SK-N-SH (cell line): ENCODE data around the gene BTBD9. TPM values are rescaled to one million over a fixed set of nuclear protein-coding genes. Genes with fewer than 3 reads are reported as not detected.

Source experiments
- CTCF ChIA-PET: fragments of 300-600, 350-600 bp; formaldehyde crosslinking; extraction: SDS; loops from one replicate; lab custom pipeline; 2021; lab: Yijun Ruan, JAX
- POLR2A ChIA-PET: fragments of 350-600 bp; sonication (Branson Sonifier 250); formaldehyde crosslinking; extraction: SDS; loops from one replicate; lab custom pipeline; 2020; ENCODE audit warnings: antibody characterized with exemption, inconsistent platforms; lab: Yijun Ruan, JAX
- DNase-seq: peaks from one replicate; pipeline ENCODE4 v3.0.0; 2012
- H2AFZ ChIP-seq: fragments of 200-600 bp; sonication (generic); 2 replicates; pipeline ENCODE4 v1.8.1; 2016; ENCODE audit warnings: antibody characterized with exemption, mild to moderate bottlenecking, low read depth
- H3F3A ChIP-seq: fragments of 200-600 bp; sonication (generic); replicated peaks from 2 replicates; pipeline ENCODE3; 2016; ENCODE audit warnings: antibody characterized with exemption, mild to moderate bottlenecking; ENCODE audit not compliant: insufficient read depth
- H3K27ac ChIP-seq, 2 experiments: fragments of 200-500 bp in 1 of 2; fragments of 200-600 bp in 1 of 2; sonication (Bioruptor generic) in 1 of 2; sonication (generic), shearing (Covaris generic) in 1 of 2; 2 replicates each; pipeline versions ENCODE4 v1.5.1 to v1.6.1; 2014 to 2016; ENCODE audit warnings: low read depth in 2 of 2, inconsistent platforms in 1 of 2, low read length in 1 of 2, mild to moderate bottlenecking in 1 of 2, mixed read lengths in 1 of 2
- H3K27me3 ChIP-seq: fragments of 200-600 bp; sonication (generic), shearing (Covaris generic); 2 replicates; pipeline ENCODE4 v1.6.1; 2016; ENCODE audit warnings: mixed run types; ENCODE audit not compliant: insufficient read depth
- H3K36me3 ChIP-seq, 2 experiments: fragments of 200-500 bp in 1 of 2; fragments of 200-600 bp in 1 of 2; sonication (Bioruptor generic) in 1 of 2; sonication (generic) in 1 of 2; replicated peaks in 1 of 2; 2 replicates each; pipeline versions ENCODE3 to v1.5.1; 2014 to 2016; ENCODE audit warnings: low read length in 1 of 2, mild to moderate bottlenecking in 1 of 2; ENCODE audit not compliant: insufficient read depth in 2 of 2, control insufficient read depth in 1 of 2
- H3K4me1 ChIP-seq, 2 experiments: fragments of 200-500 bp in 1 of 2; fragments of 200-600 bp in 1 of 2; sonication (Bioruptor generic) in 1 of 2; sonication (generic), shearing (Covaris generic) in 1 of 2; 2 replicates each; pipeline versions ENCODE4 v1.5.1 to v1.6.1; 2014 to 2016; ENCODE audit warnings: low read depth in 1 of 2, low read length in 1 of 2, mixed run types in 1 of 2; ENCODE audit not compliant: insufficient read depth in 2 of 2, control insufficient read depth in 1 of 2
- H3K4me2 ChIP-seq: fragments of 200-600 bp; sonication (generic), shearing (Covaris generic); 2 replicates; pipeline ENCODE4 v1.6.1; 2017; ENCODE audit warnings: mixed run types
- H3K4me3 ChIP-seq, 2 experiments: fragments of 200-500 bp in 1 of 2; fragments of 200-600 bp in 1 of 2; sonication (Bioruptor generic) in 1 of 2; sonication (generic), shearing (Covaris generic) in 1 of 2; 2 replicates each; pipeline versions ENCODE4 v1.5.1 to v1.8.1; 2014 to 2016; ENCODE audit warnings: low read depth in 2 of 2, inconsistent platforms in 1 of 2, low read length in 1 of 2, mild to moderate bottlenecking in 1 of 2, mixed read lengths in 1 of 2, moderate library complexity in 1 of 2
- H3K79me2 ChIP-seq: fragments of 200-600 bp; sonication (generic); 2 replicates; pipeline ENCODE4 v1.8.1; 2017; ENCODE audit warnings: mild to moderate bottlenecking; ENCODE audit not compliant: insufficient read depth
- H3K9ac ChIP-seq: fragments of 200-600 bp; sonication (generic); 2 replicates; pipeline ENCODE4 v1.6.1; 2017; ENCODE audit warnings: mixed run types
- H3K9me2 ChIP-seq: fragments of 200-600 bp; sonication (generic); 2 replicates; pipeline ENCODE4 v1.6.1; 2017; ENCODE audit warnings: mixed run types
- H3K9me3 ChIP-seq: fragments of 200-600 bp; sonication (generic); 2 replicates; pipeline ENCODE4 v1.6.1; 2017; ENCODE audit warnings: mixed run types, mild to moderate bottlenecking, moderate library complexity
- H4K20me1 ChIP-seq: fragments of 200-600 bp; sonication (generic); 2 replicates; pipeline ENCODE4 v1.6.1; 2017; ENCODE audit warnings: mild to moderate bottlenecking, mixed run types; ENCODE audit not compliant: insufficient read depth
- CTCF ChIP-seq: fragments of 200-600 bp; sonication (generic); IDR thresholded peaks from 2 replicates; pipeline ENCODE4 v1.6.1; 2017; ENCODE audit warnings: antibody characterized with exemption, mild to moderate bottlenecking, moderate library complexity
- ELF1 ChIP-seq: IDR thresholded peaks from 2 replicates; pipeline ENCODE4 v1.4.0; 2012
- FOSL2 ChIP-seq: IDR thresholded peaks from 2 replicates; pipeline ENCODE4 v1.4.0; 2012; ENCODE audit warnings: low read depth, mild to moderate bottlenecking, moderate library complexity, borderline replicate concordance
- FOXJ3 ChIP-seq: sonication (generic); formaldehyde crosslinking; IDR thresholded peaks from 2 replicates; pipeline ENCODE4 v1.5.1; 2020; ENCODE audit warnings: mild to moderate bottlenecking, missing genetic modification reagents
- FOXM1 ChIP-seq: IDR thresholded peaks from 2 replicates; pipeline ENCODE4 v1.4.0; 2012; ENCODE audit warnings: low read depth, mild to moderate bottlenecking
- GATA2 ChIP-seq: sonication (generic); formaldehyde crosslinking; IDR thresholded peaks from 2 replicates; pipeline ENCODE4 v1.5.0; 2020; ENCODE audit warnings: mild to moderate bottlenecking, missing genetic modification reagents
- MAX ChIP-seq: IDR thresholded peaks from 2 replicates; pipeline ENCODE4 v1.4.0; 2012; ENCODE audit warnings: low read depth
- PBX3 ChIP-seq: IDR thresholded peaks from 2 replicates; pipeline ENCODE4; 2012
- RCOR1 ChIP-seq: fragments of 150-350 bp; IDR thresholded peaks from 2 replicates; pipeline ENCODE4 v1.6.1; 2017; ENCODE audit warnings: antibody characterized with exemption, low read length
- REST ChIP-seq: IDR thresholded peaks from 2 replicates; pipeline ENCODE4 v1.6.1; 2012; ENCODE audit warnings: mild to moderate bottlenecking, low read depth, low read length, moderate library complexity
- TAF1 ChIP-seq: IDR thresholded peaks from 2 replicates; pipeline ENCODE4 v1.6.1; 2012; ENCODE audit warnings: low read depth, mild to moderate bottlenecking, low read length, moderate library complexity, borderline replicate concordance
- TCF12 ChIP-seq: IDR thresholded peaks from 2 replicates; pipeline ENCODE4 v1.4.0; 2012
- TEAD4 ChIP-seq: IDR thresholded peaks from 2 replicates; pipeline ENCODE4 v1.4.0; 2012; ENCODE audit warnings: mild to moderate bottlenecking, borderline replicate concordance; ENCODE audit not compliant: insufficient read depth
- USF1 ChIP-seq: IDR thresholded peaks from 2 replicates; pipeline ENCODE4 v1.4.0; 2012; ENCODE audit warnings: low read depth, borderline replicate concordance
- YY1 ChIP-seq: IDR thresholded peaks from 2 replicates; pipeline ENCODE4 v1.4.0; 2012; ENCODE audit warnings: low read depth, mild to moderate bottlenecking
- ZBTB33 ChIP-seq: IDR thresholded peaks from 2 replicates; pipeline ENCODE4 v1.4.0; 2012; ENCODE audit warnings: low read depth, borderline replicate concordance
- WGBS: methylation state at CpG from one replicate; pipeline ENCODE4 v1.1.6; 2017; ENCODE audit warnings: low lambda C conversion rate; 5-methylcytosine and 5-hydroxymethylcytosine counted together
- polyA plus RNA-seq, 3 experiments: library from polyadenylated mRNA; depleted of rRNA; stranded (reverse); fragments of >200 nt; gene quantifications; 2 replicates each; pipeline ENCODE4 v1.2.3, GENCODE V29; 2012

The BTBD9 gene
- polyA plus RNA-seq, 1 of the 3 experiments (the other 2 are of a cell fraction): 2.2 TPM

GRCh38 chr6:38194282-38194572 lies 445.5 kb downstream of the BTBD9 start (continued):
- no peak for TF ChIP-seq YY1
- no peak for TF ChIP-seq RCOR1

GRCh38 chr6:38193481-38194281 lies 446.0 kb downstream of the BTBD9 start:
- Histone ChIP-seq H4K20me1 (no peaks in the 10 kb centered on the region), H3K79me2 (no peaks in the 10 kb centered on the region), H3K4me3 (no peak overlapping the region), H3K4me1 (peaks cover 0 to 21% of the 10 kb centered on the region in 2 experiments; a peak in 1 of 4 replicates), H3K4me2 (no peak overlapping the region), H3K27ac (peak overlapping the region in 1 of 2 experiments; percentile 18; a peak in 1 of 4 replicates), H3F3A (no peaks in the 10 kb centered on the region), H2AFZ (no peak overlapping the region), H3K9me2 (no peaks in the 10 kb centered on the region), H3K27me3 (no peaks in the 10 kb centered on the region), H3K9me3 (no peaks in the 10 kb centered on the region), H3K36me3 (peaks cover 0 to 3% of the 10 kb centered on the region in 2 experiments), H3K9ac (no peak overlapping the region)
- ChIA-PET CTCF (interaction anchor here (1.1 to 1.3 kb wide), 3 partner anchors 73 to 182 kb away, joined by 3 read pairs; no protein-coding TSS in a partner anchor), POLR2A (interaction anchor here (0.6 kb wide), 1 partner anchor 1434 kb away, joined by 3 read pairs; no protein-coding TSS in a partner anchor)
- WGBS: 81% methylated on average over 9 of the region's 9 CpGs
- no peak for DNase-seq
- no peak for TF ChIP-seq REST
- TF ChIP-seq YY1: no peak
- no peak for TF ChIP-seq MAX
- TF ChIP-seq USF1: no peak
- no peak for TF ChIP-seq ZBTB33
- no peak for TF ChIP-seq ELF1
- no peak for TF ChIP-seq FOSL2
- TF ChIP-seq TAF1: no peak
- TF ChIP-seq TEAD4: no peak
- no peak for TF ChIP-seq FOXM1
- no peak for TF ChIP-seq TCF12
- TF ChIP-seq PBX3: no peak
- no peak for TF ChIP-seq GATA2 (CRISPR knock-in tag)
- no peak for TF ChIP-seq CTCF
- no peak for TF ChIP-seq FOXJ3 (CRISPR knock-in tag)
